Ascending aorta (tissue), 2 donors: ENCODE data around the gene MEF2B. TPM values are rescaled to one million over a fixed set of nuclear protein-coding genes. Genes with fewer than 3 reads are reported as not detected.

Experiments used
- DNase-seq, 2 donors: peaks; one replicate each; pipeline ENCODE4 v3.0.0-alpha.2; 2019; ENCODE audit warnings: low spot score in 2 of 2
- H3K27ac ChIP-seq, 2 donors: fragments of 200-600 bp; sonication (generic); one replicate each; pipeline ENCODE4 v1.5.1; 2016 to 2017; ENCODE audit warnings: mild to moderate bottlenecking in 1 of 2
- H3K27me3 ChIP-seq: fragments of 200-600 bp; sonication (generic); one replicate; pipeline ENCODE4 v1.5.1; 2017
- H3K36me3 ChIP-seq, 2 donors: fragments of 200-600 bp; sonication (generic); one replicate each; pipeline ENCODE4 v1.5.1; 2016
- H3K4me1 ChIP-seq, 2 donors: fragments of 200-600 bp; sonication (generic); one replicate each; pipeline ENCODE4 v1.5.1; 2016 to 2017; ENCODE audit warnings: mild to moderate bottlenecking in 1 of 2
- H3K4me3 ChIP-seq, 2 donors: fragments of 200-600 bp; sonication (generic); one replicate each; pipeline ENCODE4 v1.5.1; 2016 to 2017; ENCODE audit warnings: mild to moderate bottlenecking in 1 of 2
- H3K9me3 ChIP-seq, 2 donors: fragments of 200-600 bp; sonication (generic); one replicate each; pipeline ENCODE4 v1.5.1; 2016
- intact Hi-C: fragments of 100-400 bp; cut with DNase I; formaldehyde crosslinking; loops from one replicate; pipeline ENCODE4 v1.15.1; 2023
- total RNA-seq: library from RNA; depleted of rRNA; stranded (reverse); fragments of >200 nt; gene quantifications from one replicate; pipeline ENCODE4 v1.1.0, GENCODE V29; 2016
- TF ChIP-seq, protein P1 (sequence below), 3 experiments: fragments of 200-600 bp in 2 of 3; fragments of 450-650 bp in 1 of 3; sonication (generic) in 2 of 3; IDR thresholded peaks; one replicate each; pipeline ENCODE4 v1.5.1; 2016 to 2019; ENCODE audit warnings: antibody characterized with exemption in 3 of 3, mild to moderate bottlenecking in 1 of 3, moderate library complexity in 1 of 3

MEF2B gene
- total RNA-seq, 1 donor from 2014 or later: not detected

- Histone ChIP-seq H3K27ac (no peak overlapping the region), H3K36me3 (no peaks in the 10 kb centered on the region), H3K4me3 (no peak overlapping the region), H3K4me1 (no peaks in the 10 kb centered on the region), H3K27me3 (no peaks in the 10 kb centered on the region), H3K9me3 (no peaks in the 10 kb centered on the region)
- no peak for DNase-seq
- intact Hi-C loops: no loop called here
- TF ChIP-seq, protein P1, sequence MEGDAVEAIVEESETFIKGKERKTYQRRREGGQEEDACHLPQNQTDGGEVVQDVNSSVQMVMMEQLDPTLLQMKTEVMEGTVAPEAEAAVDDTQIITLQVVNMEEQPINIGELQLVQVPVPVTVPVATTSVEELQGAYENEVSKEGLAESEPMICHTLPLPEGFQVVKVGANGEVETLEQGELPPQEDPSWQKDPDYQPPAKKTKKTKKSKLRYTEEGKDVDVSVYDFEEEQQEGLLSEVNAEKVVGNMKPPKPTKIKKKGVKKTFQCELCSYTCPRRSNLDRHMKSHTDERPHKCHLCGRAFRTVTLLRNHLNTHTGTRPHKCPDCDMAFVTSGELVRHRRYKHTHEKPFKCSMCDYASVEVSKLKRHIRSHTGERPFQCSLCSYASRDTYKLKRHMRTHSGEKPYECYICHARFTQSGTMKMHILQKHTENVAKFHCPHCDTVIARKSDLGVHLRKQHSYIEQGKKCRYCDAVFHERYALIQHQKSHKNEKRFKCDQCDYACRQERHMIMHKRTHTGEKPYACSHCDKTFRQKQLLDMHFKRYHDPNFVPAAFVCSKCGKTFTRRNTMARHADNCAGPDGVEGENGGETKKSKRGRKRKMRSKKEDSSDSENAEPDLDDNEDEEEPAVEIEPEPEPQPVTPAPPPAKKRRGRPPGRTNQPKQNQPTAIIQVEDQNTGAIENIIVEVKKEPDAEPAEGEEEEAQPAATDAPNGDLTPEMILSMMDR (IDR thresholded peaks at IDR 0.05): no peak
Measured at GRCh38 chr19:19207637-19208572, 37.8 kb upstream of the MEF2B start.

- Histone ChIP-seq H3K9me3 (no peaks in the 10 kb centered on the region), H3K36me3 (no peaks in the 10 kb centered on the region), H3K4me3 (no peak overlapping the region), H3K27ac (no peak overlapping the region), H3K27me3 (no peaks in the 10 kb centered on the region), H3K4me1 (peaks cover 0 to 5% of the 10 kb centered on the region in 2 donors)
- DNase-seq: no peak
- intact Hi-C loops: no loop called here
- TF ChIP-seq, protein P1 (IDR thresholded peaks at IDR 0.05): no peak
Measured at GRCh38 chr19:19206938-19207337, 36.9 kb upstream of the MEF2B start.

DNA sequence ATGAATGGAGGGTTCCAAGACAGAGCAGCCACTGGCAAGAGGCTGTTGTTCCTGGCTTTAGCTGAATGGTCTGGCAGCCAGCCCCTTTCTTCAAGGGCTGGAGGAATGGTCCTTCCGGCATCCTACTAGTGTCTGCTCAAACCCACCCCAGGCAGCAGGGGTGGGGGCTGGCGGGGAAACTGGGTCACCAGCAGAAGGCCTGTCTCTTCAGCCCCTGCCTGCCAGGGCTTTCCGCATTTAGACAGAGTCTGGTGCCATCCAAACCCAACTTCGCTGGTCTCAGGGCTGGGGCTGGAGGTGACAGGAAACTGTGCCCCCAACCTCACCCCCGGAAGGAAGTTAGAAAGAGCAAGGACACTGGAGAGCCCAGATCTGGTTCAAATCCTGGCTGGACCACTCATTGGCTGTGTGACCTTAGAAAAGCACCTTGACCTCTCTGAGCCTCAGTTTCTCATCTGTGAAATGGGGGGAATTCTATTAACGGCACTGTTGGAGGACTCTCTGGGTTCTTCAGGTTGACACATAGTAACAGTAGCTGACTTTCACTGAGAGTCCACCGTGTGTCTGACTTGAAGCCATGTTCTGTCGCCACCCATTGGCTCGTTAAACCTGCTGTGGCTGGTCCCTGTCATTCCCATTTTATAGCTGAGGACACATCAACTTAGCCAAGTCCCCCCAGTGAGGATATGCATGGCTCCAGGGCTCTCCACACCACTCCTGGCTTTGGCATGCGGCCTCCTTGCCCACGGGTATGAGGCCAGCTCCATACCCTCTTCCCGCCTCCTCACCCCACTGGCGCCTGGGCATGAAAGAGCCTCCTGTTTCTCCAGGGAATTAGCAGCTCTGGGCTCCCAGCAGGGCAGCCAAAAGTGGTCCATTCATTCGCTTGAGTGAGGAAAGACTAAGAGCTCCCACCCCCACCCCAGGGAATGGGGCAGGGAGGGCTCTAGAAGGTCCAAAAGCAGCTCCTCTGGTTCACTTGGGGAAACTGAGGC is 35.6 kb upstream of the MEF2B start:
- Histone ChIP-seq H3K4me3 (no peak overlapping the region), H3K36me3 (peaks cover 0 to 2% of the 10 kb centered on the region in 2 donors), H3K4me1 (peaks cover 0 to 5% of the 10 kb centered on the region in 2 donors), H3K27me3 (no peaks in the 10 kb centered on the region), H3K27ac (no peak overlapping the region), H3K9me3 (no peaks in the 10 kb centered on the region)
- intact Hi-C loops: no loop called here
- no peak for DNase-seq
- TF ChIP-seq, protein P1 (IDR thresholded peaks at IDR 0.05): no peak

- Histone ChIP-seq H3K4me1 (peaks cover 0 to 5% of the 10 kb centered on the region in 2 donors), H3K27ac (no peak overlapping the region), H3K4me3 (no peak overlapping the region), H3K9me3 (no peaks in the 10 kb centered on the region), H3K27me3 (no peaks in the 10 kb centered on the region), H3K36me3 (peaks cover 2 to 6% of the 10 kb centered on the region in 2 donors)
- TF ChIP-seq, protein P1 (IDR thresholded peaks at IDR 0.05): no peak
- DNase-seq: no peak
- intact Hi-C loops: no loop called here
Measured at GRCh38 chr19:19204181-19204580, 34.1 kb upstream of the MEF2B start.

- Histone ChIP-seq H3K27ac (peak within 1 kb of the TSS; percentile 69 to 70), H3K4me1 (peaks cover 0 to 5% of the 10 kb centered on the region in 2 donors), H3K4me3 (peak within 1 kb of the TSS; percentile 65 to 81), H3K9me3 (no peaks in the 10 kb centered on the region), H3K27me3 (no peaks in the 10 kb centered on the region), H3K36me3 (peaks cover 7 to 16% of the 10 kb centered on the region in 2 donors)
- peak; percentile 46 to 94 for DNase-seq
- intact Hi-C loops: loop anchor here (1.0 kb wide), 1 partner anchor 11 kb away; the partner anchor contains the start of genes BORCS8 and RFXANK
- TF ChIP-seq, protein P1 (IDR thresholded peaks at IDR 0.05): no peak
Measured at GRCh38 chr19:19203012-19203856, 33.2 kb upstream of the MEF2B start, which contains the start of gene NR2C2AP. Gene NR2C2AP, minus strand, starts transcription at chr19:19203414. Its CDS starts 354 bp downstream, at chr19:19203060.
